HPDE6-E6E7 (cell line): ENCODE data around the gene WWOX.

ENCODE experiments used
- DNase-seq: peaks from one replicate; pipeline ENCODE4 v3.0.0; 2011; ENCODE audit warnings: missing footprints; ENCODE audit errors: extremely low spot score

The WWOX gene

GRCh38 chr16:79089735-79090284 is 990.4 kb downstream of the WWOX start:
- no peak for DNase-seq

- no peak for DNase-seq
Measured at GRCh38 chr16:79090966-79091365, 991.5 kb downstream of the WWOX start.

GRCh38 chr16:79092846-79093245 is 993.4 kb downstream of the WWOX start:
- no peak for DNase-seq

- no peak for DNase-seq
Measured at GRCh38 chr16:79093554-79093967, 994.1 kb downstream of the WWOX start.

GRCh38 chr16:79096246-79096645 is 996.8 kb downstream of the WWOX start:
- DNase-seq: no peak

- no peak for DNase-seq
Measured at GRCh38 chr16:79097166-79097565, 997.7 kb downstream of the WWOX start.

- no peak for DNase-seq
Measured at GRCh38 chr16:79097771-79098170, 998.3 kb downstream of the WWOX start.

- DNase-seq: no peak
Measured at GRCh38 chr16:79098907-79099306, 999.5 kb downstream of the WWOX start.

- DNase-seq: no peak
Measured at GRCh38 chr16:79099716-79100115, 1000.3 kb downstream of the WWOX start.

GRCh38 chr16:79100447-79100846 is 1001.0 kb downstream of the WWOX start:
- no peak for DNase-seq

GRCh38 chr16:79101491-79101890 is 1002.0 kb downstream of the WWOX start:
- no peak for DNase-seq

GRCh38 chr16:79104567-79104966 is 1005.1 kb downstream of the WWOX start:
- no peak for DNase-seq

GRCh38 chr16:79107301-79107700 is 1007.8 kb downstream of the WWOX start:
- no peak for DNase-seq

- DNase-seq: no peak
Measured at GRCh38 chr16:79109771-79110170, 1010.3 kb downstream of the WWOX start.

GRCh38 chr16:79110242-79110641 is 1010.8 kb downstream of the WWOX start:
- DNase-seq: no peak

GRCh38 chr16:79110953-79111352 is 1011.5 kb downstream of the WWOX start:
- no peak for DNase-seq

GRCh38 chr16:79112462-79112861 is 1013.0 kb downstream of the WWOX start:
- DNase-seq: no peak

- no peak for DNase-seq
Measured at GRCh38 chr16:79113826-79114225, 1014.4 kb downstream of the WWOX start.

GRCh38 chr16:79114759-79115158 is 1015.3 kb downstream of the WWOX start:
- DNase-seq: no peak

GRCh38 chr16:79121906-79122305 is 1022.5 kb downstream of the WWOX start:
- no peak for DNase-seq

GRCh38 chr16:79122343-79122742 is 1022.9 kb downstream of the WWOX start:
- DNase-seq: no peak

- DNase-seq: no peak
Measured at GRCh38 chr16:79124016-79124756, 1024.7 kb downstream of the WWOX start.

- no peak for DNase-seq
Measured at GRCh38 chr16:79127766-79128165, 1028.3 kb downstream of the WWOX start.

- DNase-seq: no peak
Measured at GRCh38 chr16:79128706-79129105, 1029.3 kb downstream of the WWOX start.
